ENCODE measurements around the gene LANCL1.
A peak's percentile ranks its signal among the peaks of the same experiment; 100 is the strongest.

LANCL1 gene

GRCh38 chr2:210476194-210477128 is at the start of gene LANCL1:
TSS of gene LANCL1 (minus strand) at chr2:210476759. CDS start at chr2:210476396, 363 bp downstream.
- DNase-seq (ENCODE audit: low read depth, low spot score), result peak; percentile 92

- DNase-seq (ENCODE audit: low read depth, low spot score), result no peak
Observed at GRCh38 chr2:210524533-210524932, 48.0 kb upstream of the LANCL1 start.

- DNase-seq (ENCODE audit: low read depth, low spot score), result no peak
Observed at GRCh38 chr2:210523650-210524289, 47.2 kb upstream of the LANCL1 start.

- no peak for DNase-seq (ENCODE audit: low read depth, low spot score)
Observed at GRCh38 chr2:210522399-210522798, 45.8 kb upstream of the LANCL1 start.

- DNase-seq (ENCODE audit: low read depth, low spot score), result no peak
Observed at GRCh38 chr2:210519594-210519993, 43.0 kb upstream of the LANCL1 start.

- DNase-seq (ENCODE audit: low read depth, low spot score), result no peak
Observed at GRCh38 chr2:210517264-210517663, 40.7 kb upstream of the LANCL1 start.

- no peak for DNase-seq (ENCODE audit: low read depth, low spot score)
Observed at GRCh38 chr2:210515911-210516310, 39.4 kb upstream of the LANCL1 start.

GRCh38 chr2:210503725-210504191 is 27.2 kb upstream of the LANCL1 start:
- DNase-seq (ENCODE audit: low read depth, low spot score), result peak; percentile 13

- peak; percentile 71 for DNase-seq (ENCODE audit: low read depth, low spot score)
Observed at GRCh38 chr2:210503001-210503623, 26.6 kb upstream of the LANCL1 start.

- no peak for DNase-seq (ENCODE audit: low read depth, low spot score)
Observed at GRCh38 chr2:210496512-210496911, 20.0 kb upstream of the LANCL1 start.

GRCh38 chr2:210493528-210493927 is 17.0 kb upstream of the LANCL1 start:
- DNase-seq (ENCODE audit: low read depth, low spot score), result no peak

- DNase-seq (ENCODE audit: low read depth, low spot score), result no peak
Observed at GRCh38 chr2:210481601-210482175, 5.1 kb upstream of the LANCL1 start.

- no peak for DNase-seq (ENCODE audit: low read depth, low spot score)
Observed at GRCh38 chr2:210480764-210481163, 4.2 kb upstream of the LANCL1 start.

- DNase-seq (ENCODE audit: low read depth, low spot score), result no peak
Observed at GRCh38 chr2:210480079-210480478, 3.5 kb upstream of the LANCL1 start.

- DNase-seq (ENCODE audit: low read depth, low spot score), result no peak
Observed at GRCh38 chr2:210478661-210479060, 2.1 kb upstream of the LANCL1 start.

GRCh38 chr2:210477496-210477895 is 937 bp upstream of the LANCL1 start:
- DNase-seq (ENCODE audit: low read depth, low spot score), result no peak

- peak; percentile 11 for DNase-seq (ENCODE audit: low read depth, low spot score)
Observed at GRCh38 chr2:210475706-210476105, 853 bp downstream of the LANCL1 start.

GRCh38 chr2:210474776-210475175 is 1.8 kb downstream of the LANCL1 start:
- DNase-seq (ENCODE audit: low read depth, low spot score), result no peak

- DNase-seq (ENCODE audit: low read depth, low spot score), result no peak
Observed at GRCh38 chr2:210461401-210461800, 15.2 kb downstream of the LANCL1 start.

- DNase-seq (ENCODE audit: low read depth, low spot score), result no peak
Observed at GRCh38 chr2:210460322-210461227, 16.0 kb downstream of the LANCL1 start.

- DNase-seq (ENCODE audit: low read depth, low spot score), result no peak
Observed at GRCh38 chr2:210459880-210460279, 16.7 kb downstream of the LANCL1 start.

Measured in astrocyte of the hippocampus (primary cell).